Measurements from ENCODE around the gene OLFM1. TPM values are rescaled to one million over a fixed set of nuclear protein-coding genes. Genes with fewer than 3 reads are reported as not detected.
"Not testable (repeated sequence)": the region's sequence is repeated elsewhere in the genome, so short reads cannot be mapped to it uniquely, and the experiment has no call there.

Gene OLFM1
- total RNA-seq, 1 donor from 2014 or later, result 0.47 TPM

DNA sequence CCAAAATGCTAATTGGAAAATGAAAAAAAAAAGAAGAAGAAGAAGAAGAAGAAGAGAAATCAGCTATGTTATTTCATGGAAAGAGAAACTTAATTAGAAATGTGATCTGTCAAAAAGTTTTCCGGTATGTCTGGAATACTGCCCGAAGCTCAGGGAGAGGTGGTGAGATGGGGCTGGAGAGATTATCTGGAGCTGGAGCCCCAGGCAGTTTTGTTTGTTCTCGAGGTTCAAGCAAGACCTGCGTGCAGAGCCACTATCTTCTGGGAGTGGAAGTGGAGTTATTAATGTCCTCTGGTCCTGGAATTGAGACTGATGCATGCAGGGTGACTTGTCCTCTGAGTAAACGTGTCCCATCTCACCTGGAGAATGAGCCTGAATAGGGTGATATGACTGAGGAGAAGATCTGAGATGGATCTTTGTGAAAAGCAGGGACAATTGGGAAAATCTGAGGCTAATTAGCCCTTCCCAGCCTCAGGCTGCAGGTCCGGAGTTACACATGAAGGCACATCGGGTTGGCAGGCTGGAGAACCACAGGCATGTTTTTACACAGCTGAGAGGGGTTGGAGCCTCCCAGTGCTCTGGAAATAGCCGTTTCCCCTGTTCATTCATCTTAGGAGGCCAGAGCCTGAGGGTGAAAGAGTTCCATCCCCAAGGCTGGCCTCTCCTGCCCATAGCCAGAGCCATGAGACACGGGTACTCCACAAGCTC, 70.5 kb downstream of the OLFM1 start:
- no peaks in the 10 kb centered on the region for H3K4me1 Mint-ChIP-seq (ENCODE audit: low read depth)
- intact Hi-C loops (cut with micrococcal nuclease), result no loop called here
- no peak overlapping the region for H3K27ac Mint-ChIP-seq
- H3K9me3 Mint-ChIP-seq, result no peaks in the 10 kb centered on the region
- no peaks in the 10 kb centered on the region for H3K27me3 Mint-ChIP-seq (ENCODE audit: insufficient read depth)
- no peak for DNase-seq (ENCODE audit: low spot score)
- no peaks in the 10 kb centered on the region for H3K36me3 Mint-ChIP-seq (ENCODE audit: low read depth)
- H3K4me3 Mint-ChIP-seq, result no peak overlapping the region

DNA sequence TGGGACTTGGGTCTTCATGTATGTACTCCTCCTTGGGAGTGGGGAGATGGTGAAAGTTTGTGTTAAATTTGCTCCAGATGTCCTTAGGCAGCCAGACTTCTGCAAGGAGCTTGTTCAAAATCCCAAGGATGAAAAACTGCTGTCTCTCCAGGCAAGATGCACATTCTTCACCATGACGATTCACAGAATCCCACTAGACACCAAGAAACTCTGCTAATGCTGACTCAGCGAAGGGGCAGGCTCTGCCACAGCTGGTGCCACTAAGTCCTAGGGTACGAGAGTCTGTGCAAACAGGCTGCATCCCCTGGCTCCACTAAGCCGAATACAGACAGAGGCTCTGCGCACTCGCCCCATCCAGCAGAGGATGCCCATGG, 71.1 kb downstream of the OLFM1 start:
- no peak overlapping the region for H3K4me3 Mint-ChIP-seq
- intact Hi-C loops (cut with micrococcal nuclease), result no loop called here
- no peaks in the 10 kb centered on the region for H3K36me3 Mint-ChIP-seq (ENCODE audit: low read depth)
- no peaks in the 10 kb centered on the region for H3K9me3 Mint-ChIP-seq
- DNase-seq (ENCODE audit: low spot score), result no peak
- H3K27ac Mint-ChIP-seq, result no peak overlapping the region
- no peaks in the 10 kb centered on the region for H3K4me1 Mint-ChIP-seq (ENCODE audit: low read depth)
- no peaks in the 10 kb centered on the region for H3K27me3 Mint-ChIP-seq (ENCODE audit: insufficient read depth)

DNA sequence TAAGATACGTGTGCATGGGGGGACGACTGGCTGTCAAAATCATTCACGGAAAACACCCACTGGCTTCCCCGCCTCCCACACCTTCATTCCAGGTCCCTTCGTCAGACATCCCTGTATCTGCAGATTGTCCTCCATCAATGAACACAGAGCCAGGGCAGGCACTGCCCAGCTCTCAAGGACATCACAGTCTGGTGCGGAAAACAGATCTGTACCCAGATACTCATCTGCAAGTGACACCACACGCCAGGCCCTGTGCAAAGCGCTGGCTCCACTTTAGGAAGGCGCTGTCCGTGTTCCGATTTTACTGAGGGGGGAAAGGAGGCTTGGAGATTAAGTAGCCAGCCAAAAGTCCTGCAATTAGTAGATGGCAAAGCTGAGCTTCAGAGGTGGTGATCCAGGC, 72.3 kb downstream of the OLFM1 start:
- Mint-ChIP-seq H3K4me1 (ENCODE audit: low read depth) (no peaks in the 10 kb centered on the region), H3K9me3 (no peaks in the 10 kb centered on the region), H3K36me3 (ENCODE audit: low read depth) (no peaks in the 10 kb centered on the region), H3K27ac (no peak overlapping the region), H3K4me3 (no peak overlapping the region), H3K27me3 (ENCODE audit: insufficient read depth) (no peaks in the 10 kb centered on the region)
- no peak for DNase-seq (ENCODE audit: low spot score)
- intact Hi-C loops (cut with micrococcal nuclease), result no loop called here

DNA sequence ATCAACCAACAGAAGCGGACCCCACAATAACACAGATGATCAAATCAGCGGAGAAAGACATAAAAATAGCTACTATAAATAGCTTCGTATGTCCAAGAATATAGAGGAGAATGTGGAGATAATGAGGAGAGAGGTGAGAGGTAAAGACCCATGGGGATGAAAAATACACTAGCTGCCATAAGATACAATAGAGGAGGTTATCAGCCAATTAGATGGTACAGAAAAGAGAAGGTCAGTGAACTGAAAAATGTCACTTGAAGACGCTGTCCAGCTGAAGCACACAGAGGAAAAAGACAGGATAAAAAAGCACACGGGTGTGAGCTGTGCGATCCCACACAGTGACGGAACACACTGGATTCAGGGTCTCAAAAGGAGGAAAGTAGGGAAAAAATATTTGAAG, 73.4 kb downstream of the OLFM1 start:
- Mint-ChIP-seq H3K4me3 (no peak overlapping the region), H3K9me3 (no peaks in the 10 kb centered on the region), H3K27me3 (ENCODE audit: insufficient read depth) (no peaks in the 10 kb centered on the region), H3K27ac (no peak overlapping the region), H3K36me3 (ENCODE audit: low read depth) (no peaks in the 10 kb centered on the region), H3K4me1 (ENCODE audit: low read depth) (no peaks in the 10 kb centered on the region)
- DNase-seq (ENCODE audit: low spot score), result no peak
- intact Hi-C loops (cut with micrococcal nuclease), result no loop called here

DNA sequence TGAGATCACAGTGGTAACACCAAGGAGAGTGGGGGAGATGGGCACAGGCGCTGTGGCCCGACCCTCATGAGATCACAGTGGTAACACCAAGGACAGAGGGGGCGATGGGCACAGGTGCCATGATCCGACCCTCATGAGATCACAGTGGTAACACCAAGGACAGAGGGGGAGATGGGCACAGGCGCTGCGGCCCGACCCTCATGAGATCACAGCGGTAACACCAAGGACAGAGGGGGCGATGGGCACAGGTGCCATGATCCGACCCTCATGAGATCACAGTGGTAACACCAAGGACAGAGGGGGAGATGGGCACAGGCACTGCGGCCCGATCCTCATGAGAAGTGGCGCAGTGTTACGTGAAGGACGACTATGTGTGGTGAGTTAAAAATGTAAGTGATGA, 75.1 kb downstream of the OLFM1 start:
- H3K27me3 Mint-ChIP-seq (ENCODE audit: insufficient read depth); intact Hi-C loops (cut with micrococcal nuclease); H3K27ac Mint-ChIP-seq; H3K4me1 Mint-ChIP-seq (ENCODE audit: low read depth); H3K4me3 Mint-ChIP-seq; H3K9me3 Mint-ChIP-seq; DNase-seq (ENCODE audit: low spot score); H3K36me3 Mint-ChIP-seq (ENCODE audit: low read depth): not testable (repeated sequence)

DNA sequence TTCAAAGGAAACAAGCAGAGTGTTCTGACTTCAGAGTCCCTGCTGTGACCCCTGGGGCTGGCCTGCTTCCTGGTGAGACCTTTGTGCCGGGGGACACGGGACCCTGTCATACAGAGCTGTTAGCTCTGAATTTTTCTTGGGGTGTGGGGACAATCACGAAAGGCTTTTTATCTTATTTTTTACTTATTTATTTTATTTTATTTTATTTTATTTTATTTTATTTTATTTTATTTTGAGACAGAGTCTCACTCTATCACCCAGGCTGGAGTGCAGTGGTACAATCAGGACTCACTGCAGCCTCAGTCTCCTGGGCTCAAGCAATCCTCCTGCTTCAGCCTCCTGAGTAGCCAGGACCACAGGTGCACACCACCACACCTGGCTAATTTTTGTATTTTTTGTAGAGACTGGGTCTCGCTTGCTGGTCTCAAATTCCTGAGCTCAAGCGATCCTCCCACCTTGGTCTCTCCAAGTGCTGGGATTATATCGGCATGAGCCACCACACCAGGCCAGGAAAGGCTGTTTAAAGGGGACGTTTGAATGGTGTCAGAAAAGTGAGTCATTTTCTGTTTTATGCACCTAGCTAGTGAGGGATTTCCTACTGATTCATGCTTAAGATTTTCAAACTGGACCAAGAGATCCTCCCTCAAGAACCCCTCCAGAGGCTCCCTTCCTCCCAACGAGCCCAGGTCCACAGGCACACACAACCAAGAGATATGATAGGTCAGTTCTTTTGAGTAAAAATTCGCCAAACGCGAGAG, 75.7 kb downstream of the OLFM1 start:
- intact Hi-C loops (cut with micrococcal nuclease), result no loop called here
- Mint-ChIP-seq H3K27me3 (ENCODE audit: insufficient read depth) (no peaks in the 10 kb centered on the region), H3K4me3 (no peak overlapping the region), H3K36me3 (ENCODE audit: low read depth) (no peaks in the 10 kb centered on the region), H3K27ac (no peak overlapping the region), H3K4me1 (ENCODE audit: low read depth) (no peaks in the 10 kb centered on the region), H3K9me3 (no peaks in the 10 kb centered on the region)
- no peak for DNase-seq (ENCODE audit: low spot score)

DNA sequence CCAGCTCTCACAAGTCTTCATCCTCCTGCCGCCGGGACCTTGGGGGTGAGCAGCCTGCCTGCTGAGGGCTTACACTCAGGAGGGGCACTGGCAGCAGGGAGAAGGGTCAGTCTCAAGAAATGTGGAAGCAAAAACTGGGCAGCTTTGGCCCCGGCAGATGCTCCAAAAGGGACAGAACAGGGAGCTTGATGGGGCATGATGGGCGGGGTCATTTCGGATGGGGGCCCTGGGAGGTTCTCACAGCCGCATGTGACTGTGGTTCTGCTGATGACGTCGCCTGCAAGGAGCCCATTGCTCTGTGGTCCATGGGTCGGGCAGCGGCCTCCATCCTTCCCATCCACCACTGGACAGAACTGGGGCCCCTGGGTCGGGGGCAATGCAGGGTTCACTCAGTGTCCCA, 76.6 kb downstream of the OLFM1 start:
- H3K4me1 Mint-ChIP-seq (ENCODE audit: low read depth), result no peaks in the 10 kb centered on the region
- no peak overlapping the region for H3K27ac Mint-ChIP-seq
- no peak for DNase-seq (ENCODE audit: low spot score)
- intact Hi-C loops (cut with micrococcal nuclease), result no loop called here
- H3K9me3 Mint-ChIP-seq, result no peaks in the 10 kb centered on the region
- no peaks in the 10 kb centered on the region for H3K27me3 Mint-ChIP-seq (ENCODE audit: insufficient read depth)
- H3K36me3 Mint-ChIP-seq (ENCODE audit: low read depth), result no peaks in the 10 kb centered on the region
- H3K4me3 Mint-ChIP-seq, result no peak overlapping the region

DNA sequence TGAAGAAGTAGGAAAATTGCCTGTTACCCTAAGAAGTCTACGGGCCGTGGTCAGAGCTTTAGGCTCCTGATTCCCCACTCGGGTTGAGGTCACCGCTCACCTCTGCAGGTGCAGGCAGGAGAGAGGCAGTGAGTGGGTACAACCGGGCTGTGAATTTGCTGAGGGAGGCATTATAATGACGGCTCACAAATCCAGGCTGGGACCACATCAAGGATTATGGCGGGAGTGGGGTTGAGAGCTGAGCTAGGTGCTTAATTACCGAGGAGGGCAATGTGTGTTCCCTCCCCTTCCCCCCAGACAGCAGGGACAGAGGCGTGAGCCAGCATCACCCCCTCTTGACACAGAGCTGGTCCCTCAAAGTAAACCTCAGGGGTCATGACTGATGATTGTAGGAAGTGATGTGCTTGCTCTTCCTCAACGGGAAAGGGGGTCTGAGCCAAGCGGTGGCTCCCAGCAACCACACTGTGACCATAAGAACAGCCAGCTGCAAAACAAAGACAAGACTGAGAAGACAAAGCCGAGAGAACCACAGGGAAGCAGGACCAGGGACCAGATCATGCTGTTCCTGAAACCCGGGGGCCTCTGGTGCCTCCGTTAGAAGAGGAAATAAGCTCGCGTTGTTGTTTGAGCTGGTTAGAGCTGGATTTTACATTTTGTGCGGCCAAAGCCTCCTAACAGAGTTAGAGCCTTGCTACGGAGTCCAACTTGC, 77.7 kb downstream of the OLFM1 start:
- no peaks in the 10 kb centered on the region for H3K9me3 Mint-ChIP-seq
- no peak overlapping the region for H3K27ac Mint-ChIP-seq
- no peaks in the 10 kb centered on the region for H3K4me1 Mint-ChIP-seq (ENCODE audit: low read depth)
- no peak for DNase-seq (ENCODE audit: low spot score)
- H3K36me3 Mint-ChIP-seq (ENCODE audit: low read depth), result no peaks in the 10 kb centered on the region
- no peak overlapping the region for H3K4me3 Mint-ChIP-seq
- intact Hi-C loops (cut with micrococcal nuclease), result no loop called here
- no peaks in the 10 kb centered on the region for H3K27me3 Mint-ChIP-seq (ENCODE audit: insufficient read depth)

DNA sequence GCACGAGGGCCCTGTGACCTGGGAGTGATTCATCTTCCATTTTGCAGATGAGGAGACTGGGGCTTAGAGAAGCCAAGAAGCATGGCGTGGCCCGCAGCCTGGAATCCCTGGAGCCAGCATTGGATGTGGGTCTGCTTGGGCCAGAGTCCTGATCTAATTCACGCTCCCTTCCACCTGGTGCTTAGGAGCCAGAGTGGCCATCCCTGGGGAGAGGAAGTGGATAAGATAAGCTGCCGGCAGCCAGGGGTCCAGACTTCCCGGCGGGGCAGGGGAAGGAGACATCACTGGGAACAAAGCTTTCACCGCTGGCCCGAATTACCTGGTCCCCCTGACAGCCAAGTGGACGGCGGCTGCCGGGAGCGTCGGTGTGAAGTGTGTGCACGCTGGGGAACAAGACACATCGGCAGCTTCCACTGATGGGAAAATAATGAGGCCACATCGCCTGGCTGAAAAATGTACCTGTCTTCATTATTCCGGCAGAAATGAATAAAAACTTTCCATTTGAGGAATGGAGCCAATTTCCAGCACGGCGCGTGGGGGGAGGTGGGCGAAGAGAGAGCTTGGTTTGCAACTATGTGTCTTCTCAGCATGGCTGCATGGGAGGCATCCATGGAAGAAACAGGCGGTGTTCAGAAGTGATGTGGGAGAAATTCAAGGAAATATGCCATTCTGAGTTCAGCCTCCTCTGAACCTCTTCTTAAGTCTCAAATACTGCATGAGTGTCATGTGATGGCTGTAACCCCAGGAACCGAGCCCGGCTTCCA, 78.5 kb downstream of the OLFM1 start:
- Mint-ChIP-seq H3K4me1 (ENCODE audit: low read depth) (no peaks in the 10 kb centered on the region), H3K27ac (no peak overlapping the region), H3K9me3 (no peaks in the 10 kb centered on the region), H3K36me3 (ENCODE audit: low read depth) (no peaks in the 10 kb centered on the region), H3K27me3 (ENCODE audit: insufficient read depth) (no peaks in the 10 kb centered on the region), H3K4me3 (no peak overlapping the region)
- no peak for DNase-seq (ENCODE audit: low spot score)
- intact Hi-C loops (cut with micrococcal nuclease), result no loop called here

DNA sequence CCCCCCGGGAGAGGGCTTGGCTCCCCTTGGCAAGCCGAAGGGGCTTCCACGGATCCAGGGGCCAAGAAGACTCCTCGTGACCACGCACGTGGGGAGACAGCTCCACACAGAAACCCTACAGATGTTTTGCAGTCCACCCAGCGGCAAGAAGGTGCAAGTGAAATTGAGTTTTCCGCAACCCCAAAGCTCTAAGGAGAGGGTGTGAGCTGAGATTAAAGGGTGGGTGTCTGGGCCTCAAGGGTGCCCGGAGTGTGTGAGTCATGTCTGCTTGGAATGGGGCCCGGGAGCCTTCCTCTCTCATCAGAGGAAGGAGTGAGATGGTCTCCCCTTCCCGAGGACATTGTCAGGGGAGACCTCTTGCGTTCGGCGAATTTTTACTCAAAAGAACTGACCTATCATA, 79.1 kb downstream of the OLFM1 start:
- Mint-ChIP-seq H3K4me1 (ENCODE audit: low read depth) (no peaks in the 10 kb centered on the region), H3K4me3 (no peak overlapping the region), H3K9me3 (no peaks in the 10 kb centered on the region), H3K27ac (no peak overlapping the region), H3K27me3 (ENCODE audit: insufficient read depth) (no peaks in the 10 kb centered on the region), H3K36me3 (ENCODE audit: low read depth) (no peaks in the 10 kb centered on the region)
- intact Hi-C loops (cut with micrococcal nuclease), result no loop called here
- no peak for DNase-seq (ENCODE audit: low spot score)

DNA sequence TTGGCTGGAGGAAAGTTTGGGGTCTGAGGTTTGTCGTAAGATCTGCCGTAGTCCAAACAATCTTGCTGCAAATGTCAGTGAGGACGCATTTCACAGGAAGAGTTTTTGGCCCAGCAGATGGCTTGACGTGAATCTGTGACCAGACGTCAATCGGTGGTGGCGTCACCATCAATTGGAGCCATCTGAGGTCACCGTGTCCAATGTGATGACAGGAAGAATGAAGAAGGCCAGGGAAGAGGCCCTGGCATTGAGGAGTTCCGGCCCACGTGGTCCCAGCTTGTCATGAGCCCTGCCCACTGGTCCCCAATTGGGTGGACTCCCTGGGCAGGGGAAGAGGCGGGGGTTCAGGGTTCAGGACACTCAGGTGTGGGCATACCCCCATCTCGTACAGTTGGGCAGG, 79.9 kb downstream of the OLFM1 start:
- intact Hi-C loops (cut with micrococcal nuclease), result no loop called here
- Mint-ChIP-seq H3K27me3 (ENCODE audit: insufficient read depth) (no peaks in the 10 kb centered on the region), H3K4me1 (ENCODE audit: low read depth) (no peaks in the 10 kb centered on the region), H3K36me3 (ENCODE audit: low read depth) (no peaks in the 10 kb centered on the region), H3K9me3 (no peaks in the 10 kb centered on the region), H3K27ac (no peak overlapping the region), H3K4me3 (no peak overlapping the region)
- DNase-seq (ENCODE audit: low spot score), result no peak

DNA sequence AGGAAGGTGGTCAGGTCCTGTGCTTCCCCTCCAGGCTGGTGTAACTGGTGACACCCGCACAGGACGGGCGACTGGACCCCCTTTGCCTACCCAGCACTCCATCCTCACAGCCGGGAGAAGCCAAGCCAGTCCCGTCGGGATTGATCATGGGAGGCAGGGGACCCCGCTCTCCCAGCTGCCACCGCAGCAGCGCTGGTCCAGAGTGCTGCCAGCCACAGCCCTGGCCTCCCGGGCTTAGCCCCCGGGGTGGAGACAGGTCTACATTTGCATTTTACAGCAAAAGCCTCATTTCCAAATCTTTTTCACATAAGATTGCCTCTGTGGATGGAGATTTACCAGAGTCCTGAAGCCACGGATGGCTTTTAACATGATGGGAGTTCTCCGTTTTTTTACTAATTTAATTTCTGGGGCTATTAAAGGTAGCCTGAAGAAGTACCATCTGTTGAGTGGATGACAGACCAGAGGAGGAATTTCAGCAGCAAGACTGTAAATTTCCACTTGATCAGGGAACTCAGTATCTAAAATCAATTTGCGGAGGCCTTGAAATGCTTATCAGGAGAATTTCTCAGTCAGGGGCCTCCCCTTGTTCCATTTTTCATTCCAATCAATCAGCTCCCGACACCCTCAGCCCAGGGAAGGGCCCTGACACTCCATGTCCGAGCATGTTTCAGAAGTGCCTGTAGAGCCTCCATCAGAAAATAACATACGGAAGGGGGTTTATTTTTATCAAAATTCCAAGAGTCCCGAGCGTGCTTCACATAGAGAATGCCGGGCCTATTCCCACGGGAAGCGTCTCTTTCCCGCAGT, 80.6 kb downstream of the OLFM1 start:
- Mint-ChIP-seq H3K4me1 (ENCODE audit: low read depth) (no peaks in the 10 kb centered on the region), H3K27ac (no peak overlapping the region), H3K27me3 (ENCODE audit: insufficient read depth) (no peaks in the 10 kb centered on the region), H3K4me3 (no peak overlapping the region), H3K36me3 (ENCODE audit: low read depth) (no peaks in the 10 kb centered on the region), H3K9me3 (no peaks in the 10 kb centered on the region)
- DNase-seq (ENCODE audit: low spot score), result no peak
- intact Hi-C loops (cut with micrococcal nuclease), result no loop called here

Data from activated T-helper 1 cell treated with anti-CD3 and anti-CD28 coated beads, Interleukin-12 subunit alpha, Interleukin-12 subunit beta, Interleukin-2, Interleukin-4 antibody, amounts not matched to agents 30 ng/mL and 10 ng/mL and 1 ng/mL, durations not matched to agents 14 hours and 24 hours and 36 hours (primary cell).